ENCODE results near the gene MEX3D.
"Not testable (repeated sequence)": the region's sequence is repeated elsewhere in the genome, so short reads cannot be mapped to it uniquely, and the experiment has no call there.

MEX3D gene

GRCh38 chr19:1531587-1531986, 36.5 kb downstream of the MEX3D start:
- Histone ChIP-seq H3K27me3 (no peaks in the 10 kb centered on the region), H3K9me3 (no peaks in the 10 kb centered on the region), H3K4me2 (no peak overlapping the region), H3K9ac (no peak overlapping the region), H3K4me3 (no peak overlapping the region), H3K36me3 (no peaks in the 10 kb centered on the region), H3K4me1 (peaks cover 14% of the 10 kb centered on the region), H4K20me1 (no peaks in the 10 kb centered on the region), H3K27ac (no peak overlapping the region)
- no peak for TF ChIP-seq Cebpa-rat (IDR thresholded peaks at IDR 0.05)

GRCh38 chr19:1530856-1531255, 37.3 kb downstream of the MEX3D start:
- not testable (repeated sequence) for H3K9ac ChIP-seq, H4K20me1 ChIP-seq, H3K4me3 ChIP-seq, H3K27ac ChIP-seq, H3K4me2 ChIP-seq, H3K9me3 ChIP-seq, H3K27me3 ChIP-seq, H3K36me3 ChIP-seq
- H3K4me1 ChIP-seq = peaks cover 14% of the 10 kb centered on the region

- no peak for TF ChIP-seq Cebpa-rat (IDR thresholded peaks at IDR 0.05)
- Histone ChIP-seq H3K9ac (no peak overlapping the region), H3K4me3 (no peak overlapping the region), H3K4me1 (peaks cover 14% of the 10 kb centered on the region), H3K4me2 (no peak overlapping the region), H4K20me1 (no peaks in the 10 kb centered on the region), H3K36me3 (no peaks in the 10 kb centered on the region), H3K9me3 (no peaks in the 10 kb centered on the region), H3K27ac (no peak overlapping the region), H3K27me3 (peaks cover 13% of the 10 kb centered on the region)
Measured at GRCh38 chr19:1529430-1529816, 38.7 kb downstream of the MEX3D start.

- no peak overlapping the region for H3K4me2 ChIP-seq
- H3K27ac ChIP-seq = no peak overlapping the region
- H3K4me3 ChIP-seq = no peak overlapping the region
- no peaks in the 10 kb centered on the region for H4K20me1 ChIP-seq
- peaks cover 17% of the 10 kb centered on the region for H3K27me3 ChIP-seq
- H3K36me3 ChIP-seq = no peaks in the 10 kb centered on the region
- TF ChIP-seq Cebpa-rat (IDR thresholded peaks at IDR 0.05) = no peak
- H3K4me1 ChIP-seq = peaks cover 14% of the 10 kb centered on the region
- H3K9ac ChIP-seq = no peak overlapping the region
- H3K9me3 ChIP-seq = no peaks in the 10 kb centered on the region
Measured at GRCh38 chr19:1528596-1529429, 39.3 kb downstream of the MEX3D start.

- H3K4me2 ChIP-seq = no peak overlapping the region
- TF ChIP-seq Cebpa-rat (IDR thresholded peaks at IDR 0.05) = 0 out of 2 replicates have a peak, but pooled peaks have one; percentile 0
- no peak overlapping the region for H3K9ac ChIP-seq
- no peaks in the 10 kb centered on the region for H4K20me1 ChIP-seq
- H3K9me3 ChIP-seq = no peaks in the 10 kb centered on the region
- H3K4me1 ChIP-seq = peaks cover 5% of the 10 kb centered on the region
- no peak overlapping the region for H3K27ac ChIP-seq
- H3K4me3 ChIP-seq = no peak overlapping the region
- peaks cover 26% of the 10 kb centered on the region for H3K27me3 ChIP-seq
- H3K36me3 ChIP-seq = no peaks in the 10 kb centered on the region
Measured at GRCh38 chr19:1527650-1528309, 40.3 kb downstream of the MEX3D start.

GRCh38 chr19:1526979-1527649, 41.0 kb downstream of the MEX3D start:
- H3K4me1 ChIP-seq = peaks cover 2% of the 10 kb centered on the region
- H3K4me2 ChIP-seq = no peak overlapping the region
- H4K20me1 ChIP-seq = no peaks in the 10 kb centered on the region
- no peak overlapping the region for H3K4me3 ChIP-seq
- H3K9me3 ChIP-seq = no peaks in the 10 kb centered on the region
- H3K36me3 ChIP-seq = no peaks in the 10 kb centered on the region
- no peak overlapping the region for H3K27ac ChIP-seq
- TF ChIP-seq Cebpa-rat (IDR thresholded peaks at IDR 0.05) = peak; percentile 51; the same call in 1 of the 2 replicates
- no peak overlapping the region for H3K9ac ChIP-seq
- peaks cover 28% of the 10 kb centered on the region for H3K27me3 ChIP-seq

GRCh38 chr19:1526066-1526778, 41.9 kb downstream of the MEX3D start:
- H3K4me2 ChIP-seq = no peak overlapping the region
- peaks cover 28% of the 10 kb centered on the region for H3K27me3 ChIP-seq
- TF ChIP-seq Cebpa-rat (IDR thresholded peaks at IDR 0.05) = no peak
- no peaks in the 10 kb centered on the region for H4K20me1 ChIP-seq
- H3K9ac ChIP-seq = no peak overlapping the region
- H3K4me1 ChIP-seq = peaks cover 11% of the 10 kb centered on the region
- no peaks in the 10 kb centered on the region for H3K9me3 ChIP-seq
- no peak overlapping the region for H3K4me3 ChIP-seq
- H3K27ac ChIP-seq = no peak overlapping the region
- H3K36me3 ChIP-seq = no peaks in the 10 kb centered on the region

GRCh38 chr19:1525343-1525742, 42.8 kb downstream of the MEX3D start:
- H3K9ac ChIP-seq = no peak overlapping the region
- no peak overlapping the region for H3K4me2 ChIP-seq
- H3K27me3 ChIP-seq = peaks cover 28% of the 10 kb centered on the region
- no peak overlapping the region for H3K4me3 ChIP-seq
- peaks cover 20% of the 10 kb centered on the region for H3K4me1 ChIP-seq
- no peak for TF ChIP-seq Cebpa-rat (IDR thresholded peaks at IDR 0.05)
- H4K20me1 ChIP-seq = no peaks in the 10 kb centered on the region
- H3K9me3 ChIP-seq = no peaks in the 10 kb centered on the region
- no peaks in the 10 kb centered on the region for H3K36me3 ChIP-seq
- no peak overlapping the region for H3K27ac ChIP-seq

- peaks cover 28% of the 10 kb centered on the region for H3K27me3 ChIP-seq
- no peak overlapping the region for H3K9ac ChIP-seq
- peaks cover 24% of the 10 kb centered on the region for H3K4me1 ChIP-seq
- TF ChIP-seq Cebpa-rat (IDR thresholded peaks at IDR 0.05) = no peak
- no peak overlapping the region for H3K4me2 ChIP-seq
- no peaks in the 10 kb centered on the region for H3K36me3 ChIP-seq
- no peak overlapping the region for H3K4me3 ChIP-seq
- no peaks in the 10 kb centered on the region for H4K20me1 ChIP-seq
- no peaks in the 10 kb centered on the region for H3K9me3 ChIP-seq
- no peak overlapping the region for H3K27ac ChIP-seq
Measured at GRCh38 chr19:1524972-1525325, 43.2 kb downstream of the MEX3D start.

Measured in BLaER1 (cell line).